NCI-H128 (cell line): ENCODE results near the gene PARVG.

Experiments used
- DNase-seq: peaks from one replicate; lab custom pipeline; 2025; ENCODE audit not compliant: unreplicated experiment; lab: John Stamatoyannopoulos, UW

Gene PARVG

DNA sequence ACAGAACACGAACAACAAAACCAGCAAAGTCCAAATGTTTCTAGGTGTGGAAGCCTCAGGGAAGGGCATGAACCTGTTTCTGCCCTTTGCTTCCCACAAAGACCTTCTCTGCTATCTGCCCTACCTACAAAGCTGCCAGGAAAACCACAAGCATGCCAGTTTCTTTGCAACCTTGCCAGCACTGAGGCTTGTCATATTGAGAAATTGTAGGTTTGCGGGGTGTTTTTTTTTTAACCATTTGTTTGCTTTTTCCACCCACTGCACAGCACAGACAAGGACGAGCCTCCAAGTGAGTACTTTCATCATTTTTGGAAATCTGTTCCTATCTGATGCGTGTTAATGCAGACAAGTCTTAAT is 12.8 kb downstream of the PARVG start:
- no peak for DNase-seq

DNA sequence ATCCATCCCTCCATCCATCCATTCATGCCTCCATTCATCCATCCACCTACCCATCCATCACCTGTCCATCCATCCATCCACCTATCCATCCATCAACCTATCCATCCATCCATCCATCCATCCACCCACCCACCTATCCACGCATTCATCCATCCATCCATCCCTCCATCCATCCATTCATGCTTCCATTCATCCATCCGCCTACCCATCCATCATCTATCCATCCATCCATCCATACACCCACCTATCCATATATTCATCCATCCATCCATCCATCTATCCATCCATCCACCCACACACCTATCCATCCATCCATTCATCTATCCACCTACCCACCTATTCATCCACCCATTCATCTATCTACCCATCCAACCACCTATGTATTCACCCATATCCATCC is 13.8 kb downstream of the PARVG start:
- no peak for DNase-seq

DNA sequence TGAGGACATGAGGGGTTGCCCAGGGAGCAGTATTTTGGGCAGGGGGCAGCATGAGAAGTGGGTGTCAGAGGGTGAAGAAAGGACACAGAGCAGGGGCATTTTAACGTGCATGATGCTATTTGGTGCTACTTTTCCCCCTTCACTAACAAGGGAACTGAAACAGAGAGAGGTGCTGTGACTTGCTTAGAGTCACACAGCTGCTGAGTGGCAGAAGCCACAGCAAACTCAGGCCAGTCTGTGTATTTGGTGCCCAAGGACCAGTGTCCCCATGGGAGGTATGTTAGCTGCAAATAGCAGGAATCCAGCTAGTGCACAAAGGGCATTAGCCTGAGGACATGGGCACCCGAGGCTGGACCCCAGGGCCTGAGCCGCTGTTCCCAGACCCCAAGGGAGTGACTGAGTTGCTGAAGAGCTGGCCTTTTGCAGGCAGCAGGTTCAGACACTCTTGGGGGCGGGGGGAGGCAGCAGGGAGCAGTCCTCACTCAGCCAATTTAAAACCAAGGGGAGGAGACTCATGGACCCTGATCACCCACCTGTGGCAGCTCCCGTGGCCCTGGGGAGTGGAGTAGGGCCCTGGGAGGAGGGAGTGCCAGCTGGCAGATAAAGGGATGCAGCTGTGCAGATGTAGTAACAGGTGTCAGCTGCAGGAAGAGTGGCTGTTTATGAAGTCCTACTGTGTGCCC is 14.6 kb downstream of the PARVG start:
- no peak for DNase-seq

DNA sequence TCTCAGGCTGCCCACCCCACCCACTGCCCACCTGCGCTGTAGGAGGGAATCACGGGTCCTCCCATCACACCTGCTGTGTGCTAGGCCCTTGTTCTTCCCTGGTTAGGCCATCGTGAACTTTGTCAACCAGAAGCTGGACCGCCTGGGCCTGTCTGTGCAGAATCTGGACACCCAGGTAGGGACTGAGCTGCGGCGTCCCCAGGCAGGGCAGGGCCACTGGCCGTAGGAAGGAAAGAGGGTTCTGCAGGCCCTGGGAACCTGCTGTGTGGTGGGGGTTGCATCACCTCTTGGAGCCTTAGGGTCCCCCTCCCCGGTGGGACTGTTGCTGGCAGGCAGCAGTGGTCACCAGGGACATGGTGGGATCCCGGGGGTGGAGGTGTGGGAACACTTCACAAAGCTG is 15.5 kb downstream of the PARVG start:
- DNase-seq, result no peak

DNA sequence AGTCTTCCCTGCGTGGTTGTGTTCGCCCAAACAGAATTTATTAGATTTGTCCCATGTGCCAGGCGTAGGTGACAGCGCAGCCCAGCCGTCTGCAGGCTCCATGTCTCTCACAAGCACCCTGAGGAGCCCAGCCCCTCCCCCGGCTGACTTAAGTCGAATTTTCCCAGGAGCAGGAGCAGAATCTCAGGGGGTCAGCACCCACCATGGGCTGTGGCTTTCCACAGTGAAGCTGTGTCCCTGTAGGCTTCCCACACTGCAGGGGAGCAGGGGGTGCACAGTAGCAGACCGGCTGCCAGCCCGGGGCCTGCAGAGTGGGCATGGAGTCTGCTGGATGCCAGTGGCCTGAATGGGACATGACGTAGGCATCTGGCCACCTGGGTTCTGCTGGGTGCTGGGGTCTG is 16.0 kb downstream of the PARVG start:
- DNase-seq, result no peak

DNA sequence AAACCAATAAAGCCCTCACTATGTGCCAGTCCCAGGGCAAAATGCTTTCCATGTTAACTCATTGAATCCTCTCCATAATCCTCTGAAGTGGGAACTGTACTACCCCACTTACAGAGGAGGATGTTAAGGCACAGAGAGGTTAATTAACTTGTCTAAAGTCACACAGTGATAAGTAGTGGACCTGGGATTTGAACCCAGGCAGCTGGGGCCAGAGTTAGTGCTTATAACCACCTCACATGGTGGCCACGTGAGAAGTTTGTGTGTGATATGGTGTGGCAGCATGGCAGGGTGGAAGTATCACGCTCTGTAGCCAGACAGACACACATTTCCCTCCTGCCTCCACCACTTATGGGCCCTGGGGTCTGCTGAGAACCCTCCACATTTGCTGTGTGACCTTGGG is 16.5 kb downstream of the PARVG start:
- no peak for DNase-seq

DNA sequence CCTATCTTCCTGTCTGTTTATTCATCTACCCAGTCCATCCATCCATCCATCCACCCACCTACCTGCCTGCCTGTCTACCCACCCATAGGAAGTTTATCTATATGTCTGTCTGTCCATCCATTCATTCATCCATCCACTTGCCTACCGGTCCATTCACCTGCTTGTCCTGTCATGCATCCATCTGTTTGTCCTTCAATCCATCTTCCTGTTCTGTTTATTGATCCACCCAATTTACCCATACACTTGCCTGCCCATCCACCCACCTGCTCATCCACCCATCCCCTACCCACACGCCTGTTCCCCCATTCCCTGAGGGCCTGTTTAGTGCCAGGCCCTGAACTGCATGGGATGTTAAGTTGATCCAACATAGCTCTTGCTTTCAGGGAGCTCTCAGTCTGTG is 18.4 kb downstream of the PARVG start:
- DNase-seq, result no peak

DNA sequence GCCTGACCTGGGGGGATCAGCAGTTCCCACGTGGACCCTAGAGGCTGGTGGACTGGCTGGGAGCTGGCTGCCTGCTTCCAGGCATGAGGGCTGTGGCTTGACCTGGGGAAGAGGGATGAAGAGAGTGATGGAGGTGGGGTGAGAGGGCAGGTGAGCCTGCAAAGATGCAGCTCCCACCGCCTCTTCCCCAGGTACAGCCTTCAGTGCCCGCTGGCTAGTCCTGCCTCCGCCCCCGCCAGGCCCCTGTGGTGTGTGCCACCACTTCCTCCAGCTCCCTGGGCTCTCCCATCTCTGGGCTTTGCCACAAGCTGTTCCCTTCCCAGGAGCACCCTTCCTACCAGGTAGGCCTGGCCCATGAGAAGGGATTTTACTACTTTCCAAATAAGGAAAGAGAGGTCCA is 19.1 kb downstream of the PARVG start:
- no peak for DNase-seq

DNA sequence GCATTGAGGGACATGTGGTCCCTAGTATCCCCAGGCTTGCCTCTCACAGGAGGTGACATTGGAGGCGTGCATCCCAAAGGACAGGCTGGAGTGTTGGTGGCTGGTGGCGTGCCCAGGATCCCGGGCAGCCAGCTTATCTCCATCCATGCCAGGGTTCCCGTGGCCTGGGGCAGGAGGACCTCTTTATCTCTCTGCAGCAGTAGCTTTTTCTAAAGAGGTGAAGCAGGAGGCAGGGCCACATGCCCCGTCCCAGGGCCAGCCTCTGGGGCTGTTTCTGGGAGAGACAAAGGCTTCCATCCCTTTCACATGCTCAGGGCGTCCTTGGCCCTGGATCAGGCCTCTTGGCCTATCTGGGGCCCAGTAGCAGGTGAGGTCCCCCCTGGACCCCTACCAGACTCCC is 19.7 kb downstream of the PARVG start:
- no peak for DNase-seq

DNA sequence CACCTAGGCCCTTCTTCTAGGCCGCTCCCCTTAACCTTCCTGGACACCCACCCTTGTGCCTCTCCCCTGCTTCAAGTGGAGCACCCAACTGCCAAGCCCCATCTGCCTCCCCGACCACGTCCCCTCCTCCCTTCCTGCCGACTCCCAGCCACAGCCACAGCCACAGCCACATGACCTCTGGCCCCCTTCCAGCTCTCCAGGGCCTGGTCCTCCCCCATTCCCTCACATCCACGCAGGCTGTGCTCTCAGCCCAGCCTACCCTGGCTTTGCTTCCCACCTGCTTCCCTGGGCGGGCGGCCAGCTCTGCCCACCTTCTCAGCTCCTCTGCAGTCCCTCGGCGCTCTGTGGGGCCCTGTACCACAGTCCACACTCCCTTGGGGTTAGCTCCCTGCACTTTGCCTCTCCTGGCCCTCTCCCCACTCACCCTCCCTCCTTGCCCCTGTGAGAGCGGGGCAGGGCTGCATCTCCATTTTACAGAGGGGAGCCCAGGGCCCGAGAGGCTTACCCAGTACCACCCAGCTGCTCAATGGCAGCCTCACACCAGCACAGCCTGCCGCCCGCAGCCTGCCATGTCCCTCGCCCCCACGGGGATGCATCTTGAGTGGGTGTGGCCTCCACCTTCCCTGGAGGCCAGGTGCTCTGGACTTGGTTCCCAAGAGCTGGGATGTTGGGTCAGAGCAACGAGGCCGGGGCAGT is 20.3 kb downstream of the PARVG start:
- DNase-seq, result no peak

DNA sequence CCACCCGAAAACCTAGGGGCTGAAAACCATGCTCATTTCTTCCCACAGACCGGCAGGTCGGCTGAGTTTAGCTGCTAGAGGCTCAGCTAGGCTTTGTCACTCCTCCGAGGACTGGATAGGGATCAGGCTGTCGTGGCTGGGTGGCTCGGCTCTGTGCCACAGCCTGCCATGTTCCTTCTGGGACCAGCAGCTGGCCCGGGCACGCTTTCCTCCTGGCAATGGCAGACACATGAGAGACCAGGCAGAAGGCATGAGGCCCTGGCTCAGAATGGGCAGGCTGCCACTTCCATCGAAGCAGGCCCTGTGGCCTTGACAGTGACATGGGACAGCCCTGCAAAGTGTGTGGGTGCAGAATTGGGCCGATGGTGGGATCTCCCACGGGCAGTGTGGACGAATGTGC is 20.9 kb downstream of the PARVG start:
- DNase-seq, result no peak

DNA sequence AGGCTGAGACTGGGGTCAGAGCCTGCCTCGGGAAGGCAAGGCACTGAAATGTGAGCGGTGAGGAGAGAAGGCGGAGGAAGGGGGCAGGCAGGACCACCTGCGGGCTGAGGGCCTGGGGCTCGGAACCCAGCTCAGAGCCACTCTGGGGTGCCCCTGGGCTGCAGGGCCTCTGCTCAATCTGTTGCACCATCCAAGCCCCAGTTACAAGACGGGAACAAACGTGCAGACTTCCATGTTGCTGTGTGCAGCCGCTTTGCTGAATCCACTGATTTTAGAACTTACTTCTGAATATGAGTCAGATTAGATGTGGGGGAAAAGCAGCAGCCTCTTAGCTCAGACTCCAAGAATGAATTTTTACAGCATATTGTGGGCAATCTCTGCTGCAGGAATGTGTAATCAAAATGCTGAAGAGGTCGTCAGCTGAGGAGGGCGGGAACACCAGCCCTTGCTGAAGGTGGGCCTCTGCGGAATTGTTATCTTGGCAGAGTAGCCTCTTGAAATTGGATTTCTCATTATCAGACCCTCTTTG is 21.6 kb downstream of the PARVG start:
- no peak for DNase-seq

DNA sequence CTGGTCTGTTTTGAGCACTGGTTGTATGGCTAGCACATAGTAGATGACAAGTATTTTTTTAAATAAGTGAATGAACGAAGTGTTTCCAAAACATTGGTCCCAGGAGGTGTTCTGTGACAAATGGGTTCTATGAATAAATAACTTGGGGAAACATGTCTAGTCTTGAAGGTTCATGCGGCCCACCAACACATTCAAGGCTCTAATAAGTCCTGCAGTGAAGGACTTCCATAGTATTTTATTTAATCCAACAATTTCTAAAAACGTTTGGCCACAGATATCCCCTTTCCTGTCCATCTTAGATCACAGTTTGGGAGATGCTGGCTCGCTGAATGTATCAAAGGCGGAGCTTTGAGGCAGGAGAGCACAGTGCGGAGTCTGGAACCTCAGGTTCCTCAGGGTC is 22.5 kb downstream of the PARVG start:
- no peak for DNase-seq

DNA sequence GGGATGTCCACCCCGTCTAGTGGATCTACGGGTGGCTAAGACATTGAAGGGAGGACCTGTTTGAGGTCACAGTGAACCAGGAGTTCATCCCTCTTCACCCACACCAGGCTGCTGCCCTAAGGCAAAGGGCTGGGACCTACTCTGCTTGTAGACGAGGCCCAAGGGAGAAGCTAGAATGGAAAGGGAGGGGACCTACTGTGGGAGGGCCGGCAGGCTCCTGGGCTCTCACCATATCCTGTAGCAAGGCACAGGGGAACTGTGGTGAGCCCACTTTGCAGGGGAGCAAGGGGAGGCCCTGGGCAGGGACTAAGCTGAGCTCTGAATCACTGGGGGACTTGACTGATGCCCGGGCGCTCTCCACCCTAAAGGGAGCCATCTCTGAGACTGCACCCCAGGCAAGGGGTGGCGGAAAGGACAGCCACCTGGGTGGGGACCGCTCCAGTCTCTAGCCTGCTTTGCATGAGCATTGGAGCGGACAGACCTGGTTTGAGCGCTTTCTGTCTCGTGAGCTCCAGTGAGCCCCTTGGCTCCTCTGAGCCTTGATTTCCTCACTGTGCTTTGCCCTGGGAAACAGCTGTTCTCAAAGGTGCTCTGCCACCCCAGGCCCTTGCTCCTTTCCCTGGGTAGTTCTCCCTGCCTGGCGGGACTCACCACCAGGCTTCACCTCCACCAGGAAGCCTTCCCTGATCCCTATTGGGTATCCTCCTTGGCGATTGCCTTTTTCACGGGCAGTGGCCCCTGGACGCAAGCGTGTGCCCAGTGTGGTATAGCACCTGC is 24.2 kb downstream of the PARVG start:
- no peak for DNase-seq

DNA sequence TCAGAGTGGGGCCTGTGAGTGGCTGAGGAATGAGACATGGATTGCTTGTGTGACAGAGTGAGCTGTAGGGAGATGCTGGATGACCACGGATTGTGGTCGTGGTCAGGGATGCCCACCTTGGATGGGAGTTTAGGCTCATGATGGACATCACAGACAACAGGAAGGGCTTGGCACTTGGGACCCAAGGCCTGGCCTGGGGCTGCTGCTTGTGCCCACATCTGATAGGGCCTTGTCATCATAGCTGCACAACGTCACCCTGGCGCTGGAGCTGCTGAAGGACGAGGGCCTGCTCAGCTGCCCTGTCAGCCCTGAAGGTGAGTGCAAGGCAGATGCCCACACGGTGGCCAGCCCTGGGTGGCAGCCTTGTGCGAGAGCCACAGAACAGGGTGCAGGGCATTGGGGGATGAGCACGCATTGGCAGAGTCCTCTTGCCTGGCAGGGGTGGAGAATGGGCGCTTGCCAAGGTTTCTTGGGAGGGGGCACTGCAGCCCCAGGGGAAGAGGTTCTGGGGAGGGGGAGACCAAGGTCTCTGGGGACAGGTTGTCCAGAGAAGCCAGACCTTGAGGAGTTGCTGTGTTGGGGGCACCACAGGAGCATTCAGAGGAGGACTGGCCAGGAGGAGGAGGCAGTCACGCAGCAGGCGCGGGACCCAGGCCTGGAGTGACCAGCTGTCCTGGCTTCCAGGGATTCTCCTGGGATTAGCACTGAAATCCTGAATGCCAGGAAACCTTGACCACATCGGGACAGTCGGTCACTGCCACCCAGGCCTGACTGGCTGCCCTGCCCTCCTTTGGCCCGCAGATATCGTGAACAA is 25.0 kb downstream of the PARVG start:
- no peak for DNase-seq

DNA sequence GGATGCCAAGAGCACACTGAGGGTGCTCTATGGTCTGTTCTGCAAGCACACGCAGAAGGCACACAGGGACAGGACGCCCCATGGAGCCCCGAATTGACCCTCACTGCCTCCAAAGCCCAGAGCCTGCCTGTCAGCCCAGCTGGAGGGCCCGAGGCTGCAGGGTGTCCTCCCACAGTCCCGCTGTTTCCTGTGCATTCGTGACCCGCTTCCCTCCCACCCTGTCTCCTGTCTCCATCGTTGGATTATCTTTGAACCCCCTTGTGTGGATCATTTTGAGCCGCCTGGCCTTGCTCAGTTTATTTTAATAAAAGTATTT is 25.6 kb downstream of the PARVG start:
- DNase-seq, result no peak

DNA sequence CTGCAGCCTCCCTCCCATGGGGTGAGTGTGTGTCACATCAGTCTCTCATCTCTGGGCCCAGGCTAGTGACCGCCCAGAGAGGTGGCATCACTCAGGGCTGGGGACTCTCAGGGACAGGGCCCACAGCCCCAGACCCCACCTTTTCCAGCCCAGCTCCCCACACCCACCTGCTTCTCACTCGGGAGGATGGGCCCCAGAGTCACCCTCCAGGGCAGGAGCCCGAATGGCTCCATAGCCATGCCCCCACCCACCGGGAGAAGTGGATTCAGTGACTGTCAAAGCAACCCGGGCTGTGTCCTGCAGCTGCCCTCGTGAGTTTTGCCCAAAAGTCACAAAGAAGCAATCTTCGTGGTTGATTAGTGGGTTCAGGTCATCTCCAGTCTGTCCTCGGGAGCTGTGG is 26.0 kb downstream of the PARVG start:
- DNase-seq, result no peak

DNA sequence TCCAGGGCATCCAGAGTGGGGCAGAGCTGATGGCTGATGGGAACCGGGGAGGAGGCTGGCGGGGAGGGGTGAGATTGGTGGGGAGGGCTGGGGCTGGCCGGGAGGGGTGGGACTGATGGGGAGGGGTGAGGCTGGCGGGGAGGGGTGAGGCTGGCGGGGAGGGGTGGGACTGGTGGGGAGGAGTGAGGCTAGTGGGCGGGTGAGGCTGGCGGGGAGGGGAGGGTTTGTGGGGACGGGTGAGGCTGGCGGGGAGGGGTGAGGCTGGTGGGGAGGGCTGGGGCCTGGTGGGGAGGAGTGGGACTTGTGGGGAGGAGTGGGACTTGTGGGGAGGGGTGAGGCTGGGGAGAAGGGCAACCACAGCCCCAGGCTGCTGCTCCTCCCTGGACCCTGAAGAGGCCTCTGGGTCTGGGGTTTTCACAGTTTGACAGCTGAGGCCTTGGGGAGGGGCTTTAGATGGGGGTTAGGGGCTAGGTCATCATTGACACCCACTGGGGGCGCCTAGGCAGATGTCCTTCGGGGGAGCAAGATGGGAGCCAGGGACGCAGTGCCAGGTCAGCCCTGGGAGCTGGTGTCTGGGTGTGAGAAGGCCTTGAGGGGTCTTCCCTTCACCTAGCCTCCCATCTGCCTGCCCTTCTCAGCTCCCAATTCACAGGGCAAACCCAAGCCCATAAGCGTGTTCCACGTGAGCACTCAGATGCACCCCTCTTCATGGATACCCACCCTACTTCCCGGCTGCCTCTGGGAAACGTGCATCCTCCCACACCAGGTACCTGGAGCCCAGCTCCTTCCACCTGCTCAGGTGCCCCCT is 26.7 kb downstream of the PARVG start:
- DNase-seq, result no peak

DNA sequence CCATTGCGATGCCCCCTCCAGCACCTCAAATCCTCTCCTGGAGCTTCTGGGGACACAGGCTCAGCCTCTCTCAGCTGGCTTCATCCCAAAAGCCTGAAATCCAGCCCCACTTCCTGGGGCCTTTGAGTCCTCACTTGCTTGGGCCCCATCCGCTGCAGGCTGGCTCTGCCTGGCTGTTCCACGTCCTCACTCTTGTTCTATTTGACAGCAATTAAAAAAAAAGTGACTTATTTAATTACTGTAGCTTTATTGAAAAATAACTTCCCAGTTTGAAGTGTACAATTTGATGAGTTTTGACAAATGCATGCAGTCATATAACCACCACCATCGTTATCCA is 27.2 kb downstream of the PARVG start:
- no peak for DNase-seq

DNA sequence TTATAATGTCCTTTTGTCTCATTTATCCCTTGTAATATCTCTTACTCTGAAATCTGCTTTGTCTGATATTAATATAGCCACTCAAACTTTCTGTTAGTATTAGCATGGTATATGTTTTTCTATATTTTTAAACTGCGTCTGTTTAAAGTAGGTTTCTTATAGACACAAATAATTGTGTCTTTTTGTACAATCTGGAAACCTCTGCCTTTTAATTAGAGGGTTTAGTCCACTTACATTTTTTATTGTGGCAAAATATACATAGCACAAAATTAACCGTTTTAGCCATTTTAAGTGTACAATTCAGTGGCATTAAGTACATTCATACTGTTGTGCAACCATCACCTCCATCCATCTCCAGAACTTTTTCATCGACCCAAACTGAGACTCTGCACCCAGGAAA is 28.6 kb downstream of the PARVG start:
- no peak for DNase-seq

DNA sequence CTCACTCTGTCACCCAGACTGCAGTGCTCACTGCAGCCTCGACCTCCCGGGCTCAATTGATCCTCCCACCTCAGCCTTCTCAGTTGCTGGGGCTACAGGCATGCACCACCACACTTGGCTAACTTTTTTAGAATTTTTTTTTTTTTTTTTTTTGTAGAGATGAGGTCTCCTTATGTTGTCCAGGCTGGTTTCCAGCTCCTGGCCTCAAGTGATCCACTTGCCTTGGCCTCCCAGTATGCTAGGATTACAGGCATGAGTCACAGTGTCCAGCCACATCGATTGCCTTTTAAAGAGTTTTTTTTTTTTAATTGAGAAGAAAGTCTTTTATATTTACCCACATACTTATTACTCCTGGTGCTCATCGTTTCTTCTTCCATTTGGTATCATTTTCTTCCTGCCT is 30.0 kb downstream of the PARVG start:
- DNase-seq, result no peak
